ENCODE data around the gene TOPORS.

Gene TOPORS

GRCh38 chr9:32574858-32575257, 22.5 kb upstream of the TOPORS start:
- Histone ChIP-seq H3K27me3 (ENCODE audit: insufficient read depth, insufficient read length) (no peaks in the 10 kb centered on the region), H3K36me3 (ENCODE audit: insufficient read depth, insufficient read length, low read length) (peaks cover 14% of the 10 kb centered on the region), H3K9ac (ENCODE audit: insufficient read length, low read depth) (no peak overlapping the region), H3K4me1 (ENCODE audit: insufficient read depth, insufficient read length) (no peaks in the 10 kb centered on the region), H3K9me3 (ENCODE audit: insufficient read depth, low read length) (no peaks in the 10 kb centered on the region), H3K4me3 (ENCODE audit: insufficient read length, low read depth) (no peak overlapping the region)
- no peak for TF ChIP-seq YY1 (IDR thresholded peaks at IDR 0.05; ENCODE audit: insufficient read depth, insufficient read length)
- DNase-seq (ENCODE audit: low read depth, low spot score), result no peak

DNA sequence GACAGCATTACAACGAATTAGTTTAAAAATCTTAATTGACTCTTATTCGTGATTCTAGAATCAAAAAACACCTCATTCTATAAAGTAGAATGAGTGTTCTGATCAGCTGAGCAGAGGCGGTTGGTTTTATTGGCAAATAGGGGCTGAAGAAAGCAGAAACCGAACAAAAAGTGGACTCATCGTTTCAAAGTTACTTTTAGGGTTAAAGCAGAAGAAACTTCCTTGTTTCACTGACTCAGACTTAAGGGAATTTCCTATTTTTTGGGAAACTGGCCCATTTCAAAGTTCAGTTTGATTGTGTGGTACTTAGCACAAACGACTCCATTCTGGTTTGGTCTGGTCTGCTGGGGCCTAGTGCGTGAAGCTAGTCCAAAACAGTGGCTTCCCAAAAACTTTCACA, 21.4 kb upstream of the TOPORS start:
- no peaks in the 10 kb centered on the region for H3K9me3 ChIP-seq (ENCODE audit: insufficient read depth, low read length)
- peak overlapping the region; percentile 97 for H3K9ac ChIP-seq (ENCODE audit: insufficient read length, low read depth)
- no peaks in the 10 kb centered on the region for H3K27me3 ChIP-seq (ENCODE audit: insufficient read depth, insufficient read length)
- TF ChIP-seq SUZ12 (IDR thresholded peaks at IDR 0.05; ENCODE audit: extremely low read depth, insufficient read depth, insufficient read length), result no peak
- no peak for TF ChIP-seq ZNF274 (IDR thresholded peaks at IDR 0.05; ENCODE audit: low read depth, low read length)
- no peak for TF ChIP-seq YY1 (IDR thresholded peaks at IDR 0.05; ENCODE audit: insufficient read depth, insufficient read length)
- H3K4me1 ChIP-seq (ENCODE audit: insufficient read depth, insufficient read length), result no peaks in the 10 kb centered on the region
- no peak for DNase-seq (ENCODE audit: low read depth, low spot score)
- H3K4me3 ChIP-seq (ENCODE audit: insufficient read length, low read depth), result no peak overlapping the region
- peaks cover 21% of the 10 kb centered on the region for H3K36me3 ChIP-seq (ENCODE audit: insufficient read depth, insufficient read length, low read length)

- DNase-seq (ENCODE audit: low read depth, low spot score), result peak; percentile 92
- H3K9me3 ChIP-seq (ENCODE audit: insufficient read depth, low read length), result no peaks in the 10 kb centered on the region
- peak within 1 kb of the TSS; percentile 97 for H3K9ac ChIP-seq (ENCODE audit: insufficient read length, low read depth)
- H3K4me1 ChIP-seq (ENCODE audit: insufficient read depth, insufficient read length), result no peaks in the 10 kb centered on the region
- H3K27me3 ChIP-seq (ENCODE audit: insufficient read depth, insufficient read length), result no peaks in the 10 kb centered on the region
- H3K36me3 ChIP-seq (ENCODE audit: insufficient read depth, insufficient read length, low read length), result peaks cover 27% of the 10 kb centered on the region
- TF ChIP-seq SUZ12 (IDR thresholded peaks at IDR 0.05; ENCODE audit: extremely low read depth, insufficient read depth, insufficient read length) (no peak), YY1 (IDR thresholded peaks at IDR 0.05; ENCODE audit: insufficient read depth, insufficient read length) (no peak), ZNF274 (IDR thresholded peaks at IDR 0.05; ENCODE audit: low read depth, low read length) (no peak)
- H3K4me3 ChIP-seq (ENCODE audit: insufficient read length, low read depth), result peak within 1 kb of the TSS; percentile 97
Observed at GRCh38 chr9:32572900-32573523, 20.6 kb upstream of the TOPORS start, which contains the start of gene NDUFB6. TSS of gene NDUFB6 (minus strand) at chr9:32573159. CDS start at chr9:32573060, 99 bp downstream.

DNA sequence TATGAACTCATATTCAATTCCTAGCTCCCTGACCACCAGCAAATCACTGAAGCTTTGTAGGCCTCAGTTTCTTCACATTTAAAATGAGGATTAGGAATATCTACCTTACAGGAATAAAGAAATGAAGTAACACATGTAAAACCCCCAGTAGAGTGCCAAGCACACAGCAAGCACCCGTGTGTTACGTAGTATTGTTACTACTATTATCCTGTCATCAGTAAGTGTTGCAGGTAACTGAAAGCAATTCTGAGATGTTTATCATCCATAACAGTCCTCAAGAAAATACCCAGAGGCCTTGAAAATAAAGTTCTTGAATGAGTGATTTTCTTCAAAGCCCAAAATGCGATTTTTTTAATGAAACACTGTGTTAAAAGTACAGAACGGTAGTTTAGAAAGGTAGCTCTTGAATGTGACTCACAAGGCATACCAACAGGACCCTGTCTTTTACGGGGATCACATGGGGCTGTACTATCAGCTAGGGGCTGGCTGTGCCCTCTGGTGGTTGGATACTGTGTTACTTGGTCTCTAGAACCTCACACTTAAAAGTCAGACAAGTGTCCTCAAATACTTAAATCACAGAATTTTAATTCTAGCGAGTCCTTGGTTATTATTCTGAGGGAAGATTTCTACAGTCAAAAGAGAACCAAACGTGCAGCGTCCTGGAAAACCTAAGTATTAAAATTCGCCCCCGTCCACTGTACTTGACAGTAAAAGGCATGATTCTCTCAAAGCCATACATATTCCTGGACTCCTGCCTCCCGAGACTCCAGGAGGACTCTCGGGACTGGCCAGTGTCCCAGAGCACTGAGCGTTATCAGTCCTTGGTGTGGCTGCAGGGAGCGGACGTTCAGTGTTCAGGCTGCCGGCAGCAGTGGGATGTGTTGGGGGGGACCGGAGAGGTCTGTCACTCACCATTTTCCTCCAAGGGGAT, 19.8 kb upstream of the TOPORS start:
- Histone ChIP-seq H3K9ac (ENCODE audit: insufficient read length, low read depth) (peak overlapping the region; percentile 97), H3K27me3 (ENCODE audit: insufficient read depth, insufficient read length) (no peaks in the 10 kb centered on the region), H3K36me3 (ENCODE audit: insufficient read depth, insufficient read length, low read length) (peaks cover 33% of the 10 kb centered on the region), H3K4me1 (ENCODE audit: insufficient read depth, insufficient read length) (no peaks in the 10 kb centered on the region), H3K9me3 (ENCODE audit: insufficient read depth, low read length) (no peaks in the 10 kb centered on the region), H3K4me3 (ENCODE audit: insufficient read length, low read depth) (peak overlapping the region; percentile 97)
- TF ChIP-seq ZNF274 (IDR thresholded peaks at IDR 0.05; ENCODE audit: low read depth, low read length), result no peak
- TF ChIP-seq SUZ12 (IDR thresholded peaks at IDR 0.05; ENCODE audit: extremely low read depth, insufficient read depth, insufficient read length), result no peak
- no peak for TF ChIP-seq YY1 (IDR thresholded peaks at IDR 0.05; ENCODE audit: insufficient read depth, insufficient read length)
- DNase-seq (ENCODE audit: low read depth, low spot score), result peak; percentile 66

DNA sequence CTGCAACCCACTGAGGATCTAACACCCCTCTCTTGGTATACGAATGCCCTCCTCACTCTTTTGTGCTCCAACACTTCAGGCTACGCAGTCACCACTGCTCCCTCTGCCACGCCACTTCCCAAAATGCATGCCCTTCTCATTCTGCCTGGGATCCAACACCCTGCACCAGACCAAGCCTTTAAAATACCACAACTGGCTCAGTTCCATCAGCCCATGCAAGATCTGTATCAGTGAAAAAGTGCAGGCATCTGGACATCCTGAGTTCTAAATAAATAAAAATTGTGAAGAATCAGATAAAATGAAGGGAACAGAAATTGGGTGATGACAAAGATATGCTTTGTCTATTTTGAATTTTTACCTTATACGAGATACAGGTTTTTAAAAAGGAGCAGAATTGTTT, 17.9 kb upstream of the TOPORS start:
- no peaks in the 10 kb centered on the region for H3K27me3 ChIP-seq (ENCODE audit: insufficient read depth, insufficient read length)
- no peak overlapping the region for H3K4me3 ChIP-seq (ENCODE audit: insufficient read length, low read depth)
- no peaks in the 10 kb centered on the region for H3K4me1 ChIP-seq (ENCODE audit: insufficient read depth, insufficient read length)
- no peak for TF ChIP-seq SUZ12 (IDR thresholded peaks at IDR 0.05; ENCODE audit: extremely low read depth, insufficient read depth, insufficient read length)
- no peak for TF ChIP-seq YY1 (IDR thresholded peaks at IDR 0.05; ENCODE audit: insufficient read depth, insufficient read length)
- TF ChIP-seq ZNF274 (IDR thresholded peaks at IDR 0.05; ENCODE audit: low read depth, low read length), result no peak
- H3K9ac ChIP-seq (ENCODE audit: insufficient read length, low read depth), result no peak overlapping the region
- no peak for DNase-seq (ENCODE audit: low read depth, low spot score)
- peaks cover 52% of the 10 kb centered on the region for H3K36me3 ChIP-seq (ENCODE audit: insufficient read depth, insufficient read length, low read length)
- H3K9me3 ChIP-seq (ENCODE audit: insufficient read depth, low read length), result no peaks in the 10 kb centered on the region

DNA sequence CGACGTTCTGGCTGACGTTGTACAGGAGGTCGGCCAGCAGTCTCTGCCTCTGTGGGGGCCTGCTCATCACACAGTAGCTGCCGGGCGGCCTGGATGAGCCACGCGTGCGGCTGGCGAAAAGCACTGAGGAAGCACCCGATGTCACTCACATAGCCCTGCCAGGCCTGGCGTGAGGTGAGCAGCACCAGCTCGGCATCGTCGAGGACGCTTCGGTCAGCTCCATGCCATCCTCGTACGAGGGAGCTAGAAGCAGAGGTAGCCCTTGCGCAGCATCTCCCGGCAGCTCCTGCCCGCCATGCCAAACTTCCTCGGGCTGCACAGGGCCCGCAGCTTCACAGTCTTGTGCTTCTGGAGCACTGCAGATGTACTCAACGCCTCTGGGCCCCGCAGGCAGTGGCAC, 14.4 kb upstream of the TOPORS start:
- Histone ChIP-seq H3K4me1 (ENCODE audit: insufficient read depth, insufficient read length) (no peaks in the 10 kb centered on the region), H3K4me3 (ENCODE audit: insufficient read length, low read depth) (no peak overlapping the region), H3K9me3 (ENCODE audit: insufficient read depth, low read length) (no peaks in the 10 kb centered on the region), H3K36me3 (ENCODE audit: insufficient read depth, insufficient read length, low read length) (peaks cover 64% of the 10 kb centered on the region), H3K9ac (ENCODE audit: insufficient read length, low read depth) (no peak overlapping the region), H3K27me3 (ENCODE audit: insufficient read depth, insufficient read length) (no peaks in the 10 kb centered on the region)
- TF ChIP-seq SUZ12 (IDR thresholded peaks at IDR 0.05; ENCODE audit: extremely low read depth, insufficient read depth, insufficient read length) (no peak), YY1 (IDR thresholded peaks at IDR 0.05; ENCODE audit: insufficient read depth, insufficient read length) (no peak), ZNF274 (IDR thresholded peaks at IDR 0.05; ENCODE audit: low read depth, low read length) (no peak)
- DNase-seq (ENCODE audit: low read depth, low spot score), result no peak

DNA sequence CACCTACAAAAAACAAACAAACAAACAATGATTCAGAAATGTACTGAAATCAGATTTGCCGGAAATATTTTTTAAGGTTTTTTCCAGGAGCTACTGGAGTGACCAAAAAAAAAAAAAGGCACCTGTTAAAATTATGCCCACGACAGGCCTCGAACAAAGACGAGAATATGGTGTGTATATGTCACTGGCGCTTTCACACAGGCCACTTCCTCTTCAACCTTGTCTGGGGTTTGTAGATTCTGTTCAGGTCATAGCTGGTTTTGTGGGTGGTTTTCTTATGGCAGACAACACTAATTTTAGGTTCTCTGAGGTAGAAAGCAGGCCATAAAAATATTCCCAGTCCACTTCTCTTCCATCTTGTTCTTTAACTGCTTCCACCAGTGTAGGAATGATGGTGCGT, 13.6 kb upstream of the TOPORS start:
- Histone ChIP-seq H3K9ac (ENCODE audit: insufficient read length, low read depth) (no peak overlapping the region), H3K36me3 (ENCODE audit: insufficient read depth, insufficient read length, low read length) (peaks cover 60% of the 10 kb centered on the region), H3K27me3 (ENCODE audit: insufficient read depth, insufficient read length) (no peaks in the 10 kb centered on the region), H3K4me3 (ENCODE audit: insufficient read length, low read depth) (no peak overlapping the region), H3K9me3 (ENCODE audit: insufficient read depth, low read length) (no peaks in the 10 kb centered on the region), H3K4me1 (ENCODE audit: insufficient read depth, insufficient read length) (no peaks in the 10 kb centered on the region)
- no peak for TF ChIP-seq SUZ12 (IDR thresholded peaks at IDR 0.05; ENCODE audit: extremely low read depth, insufficient read depth, insufficient read length)
- TF ChIP-seq YY1 (IDR thresholded peaks at IDR 0.05; ENCODE audit: insufficient read depth, insufficient read length), result no peak
- TF ChIP-seq ZNF274 (IDR thresholded peaks at IDR 0.05; ENCODE audit: low read depth, low read length), result no peak
- no peak for DNase-seq (ENCODE audit: low read depth, low spot score)

Data from NT2/D1 (cell line).